WTC11 (cell line): Measurements from ENCODE around the gene CIAO2A.

ENCODE experiments used
- CTCF ChIP-seq: fragments of 200-600 bp; IDR thresholded peaks from 2 replicates; pipeline ENCODE4 v1.8.0; 2022; ENCODE audit warnings: antibody characterized with exemption
- NFYB ChIP-seq: sonication (generic); formaldehyde crosslinking; conservative IDR thresholded peaks from 2 replicates; pipeline ENCODE4 v1.8.0; 2022; ENCODE audit warnings: low read depth, missing genetic modification reagents
- ZBTB43 ChIP-seq: sonication (generic); formaldehyde crosslinking; IDR thresholded peaks from 2 replicates; pipeline ENCODE4 v1.8.1; 2023; ENCODE audit warnings: mild to moderate bottlenecking, missing genetic modification reagents
- ZNF512 ChIP-seq: sonication (generic); formaldehyde crosslinking; IDR thresholded peaks from 2 replicates; pipeline ENCODE4 v1.8.1; 2022; ENCODE audit warnings: missing genetic modification reagents, borderline replicate concordance

GRCh38 chr15:64095431-64095794, 1.8 kb upstream of the CIAO2A start:
- TF ChIP-seq ZNF512 (CRISPR knock-in tag) (no peak), NFYB (CRISPR knock-in tag) (no peak), CTCF (no peak), ZBTB43 (CRISPR knock-in tag) (no peak)
